Endodermal cell (in vitro differentiated cells): ENCODE results near the gene FAM83D. TPM values are rescaled to one million over a fixed set of nuclear protein-coding genes. Genes with fewer than 3 reads are reported as not detected.

ENCODE experiments used
- DNase-seq: peaks from one replicate; pipeline ENCODE4 v3.0.0-alpha.2; 2017
- H3K27ac ChIP-seq: 2 replicates; pipeline ENCODE4 v1.5.1; 2013; ENCODE audit warnings: mild to moderate bottlenecking, low read depth, low read length, moderate library complexity
- H3K27me3 ChIP-seq: 2 replicates; pipeline ENCODE4 v1.6.1; 2013; ENCODE audit warnings: mild to moderate bottlenecking, low read length, moderate library complexity; ENCODE audit not compliant: insufficient read depth, control insufficient read depth, poor library complexity, severe bottlenecking
- H3K36me3 ChIP-seq: 2 replicates; pipeline ENCODE4 v1.7.0; 2013; ENCODE audit warnings: mild to moderate bottlenecking, low read length, moderate library complexity; ENCODE audit not compliant: control insufficient read depth, insufficient read depth
- H3K4me1 ChIP-seq: one replicate; pipeline ENCODE4 v1.7.0; 2013; ENCODE audit warnings: low read length; ENCODE audit not compliant: control insufficient read depth, insufficient read depth
- H3K4me3 ChIP-seq: 2 replicates; pipeline ENCODE4 v1.5.1; 2013; ENCODE audit warnings: mild to moderate bottlenecking, low read length, moderate library complexity
- H3K9ac ChIP-seq: 2 replicates; pipeline ENCODE4 v1.6.1; 2013; ENCODE audit warnings: mild to moderate bottlenecking, low read length, moderate library complexity; ENCODE audit not compliant: poor library complexity, severe bottlenecking; ENCODE audit errors: extremely low read depth
- H3K9me3 ChIP-seq: 2 replicates; pipeline ENCODE4 v1.6.1; 2013; ENCODE audit warnings: mild to moderate bottlenecking, low read length, moderate library complexity; ENCODE audit not compliant: control insufficient read depth
- H3K27ac Mint-ChIP-seq: 2 replicates; pipeline ENCODE4 v1.8.0; 2020; ENCODE audit warnings: mixed read lengths
- H3K27me3 Mint-ChIP-seq: 2 replicates; pipeline ENCODE4 v1.8.0; 2021; ENCODE audit warnings: mild to moderate bottlenecking, mixed read lengths; ENCODE audit not compliant: insufficient read depth
- H3K36me3 Mint-ChIP-seq: 2 replicates; pipeline ENCODE4 v1.8.0; 2020; ENCODE audit warnings: low read depth, mixed read lengths
- H3K4me1 Mint-ChIP-seq: 2 replicates; pipeline ENCODE4 v1.8.0; 2020; ENCODE audit warnings: mixed read lengths
- H3K4me3 Mint-ChIP-seq: 2 replicates; pipeline ENCODE4 v1.8.0; 2020; ENCODE audit warnings: mild to moderate bottlenecking, moderate library complexity, mixed read lengths
- H3K9me3 Mint-ChIP-seq: 2 replicates; pipeline ENCODE4 v1.8.0; 2020; ENCODE audit warnings: mild to moderate bottlenecking, mixed read lengths
- WGBS, 2 experiments: methylation state at CpG; one replicate each; pipeline versions ENCODE4 v1.1.5 to v1.1.7; 2013; ENCODE audit warnings: missing lambda C conversion rate in 2 of 2, mixed read lengths in 1 of 2; ENCODE audit not compliant: insufficient coverage in 1 of 2, insufficient read length in 1 of 2; 5-methylcytosine and 5-hydroxymethylcytosine counted together
- total RNA-seq, 2 donors: library from RNA; stranded (reverse); fragmentation: NEBNext Ultra II Directional in 1 of 2; extraction: Animal tissue kit (Norgen Biotek cat#: 25700) in 1 of 2; gene quantifications; 2 replicates in 1 of 2; 3 replicates in 1 of 2; pipeline ENCODE4 v1.2.1, GENCODE V29; 2021
- TF ChIP-seq, protein P1 (sequence below): fragments of 200-600 bp; sonication (generic); conservative IDR thresholded peaks from 2 replicates; pipeline ENCODE4 v1.5.0; 2021; ENCODE audit warnings: antibody characterized with exemption, mild to moderate bottlenecking

Gene FAM83D
- total RNA-seq, 2 donors from 2014 or later, result 34.8 to 39.9 TPM

DNA sequence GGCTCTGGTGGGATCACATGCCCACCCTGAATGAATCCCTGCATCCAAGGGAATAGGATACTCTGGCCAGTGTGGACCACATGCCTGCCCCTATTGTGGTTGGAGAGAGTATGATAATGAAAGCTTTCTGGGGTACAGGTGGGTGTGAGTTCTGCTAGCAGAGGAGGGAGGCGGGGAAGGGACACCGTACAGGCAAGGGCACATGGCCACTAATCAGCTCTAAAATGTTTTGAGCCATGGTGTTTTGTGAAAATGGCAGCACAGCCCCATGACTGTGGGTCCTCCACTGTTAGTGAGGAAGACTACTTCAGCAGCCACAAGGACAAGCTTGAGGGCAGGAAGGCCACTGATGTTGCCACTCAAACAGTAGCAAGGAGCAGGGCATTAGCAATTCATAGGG lies 24.0 kb downstream of the FAM83D start:
- H3K27me3 Mint-ChIP-seq, result no peaks in the 10 kb centered on the region
- no peak for DNase-seq
- no peak overlapping the region for H3K4me3 ChIP-seq
- H3K27ac Mint-ChIP-seq, result peak overlapping the region; percentile 76
- H3K36me3 Mint-ChIP-seq, result peaks cover 79% of the 10 kb centered on the region
- H3K36me3 ChIP-seq, result peaks cover 81% of the 10 kb centered on the region
- no peaks in the 10 kb centered on the region for H3K4me1 ChIP-seq
- H3K9me3 ChIP-seq, result no peaks in the 10 kb centered on the region
- no peaks in the 10 kb centered on the region for H3K4me1 Mint-ChIP-seq
- H3K4me3 Mint-ChIP-seq, result no peak overlapping the region
- TF ChIP-seq, protein P1, sequence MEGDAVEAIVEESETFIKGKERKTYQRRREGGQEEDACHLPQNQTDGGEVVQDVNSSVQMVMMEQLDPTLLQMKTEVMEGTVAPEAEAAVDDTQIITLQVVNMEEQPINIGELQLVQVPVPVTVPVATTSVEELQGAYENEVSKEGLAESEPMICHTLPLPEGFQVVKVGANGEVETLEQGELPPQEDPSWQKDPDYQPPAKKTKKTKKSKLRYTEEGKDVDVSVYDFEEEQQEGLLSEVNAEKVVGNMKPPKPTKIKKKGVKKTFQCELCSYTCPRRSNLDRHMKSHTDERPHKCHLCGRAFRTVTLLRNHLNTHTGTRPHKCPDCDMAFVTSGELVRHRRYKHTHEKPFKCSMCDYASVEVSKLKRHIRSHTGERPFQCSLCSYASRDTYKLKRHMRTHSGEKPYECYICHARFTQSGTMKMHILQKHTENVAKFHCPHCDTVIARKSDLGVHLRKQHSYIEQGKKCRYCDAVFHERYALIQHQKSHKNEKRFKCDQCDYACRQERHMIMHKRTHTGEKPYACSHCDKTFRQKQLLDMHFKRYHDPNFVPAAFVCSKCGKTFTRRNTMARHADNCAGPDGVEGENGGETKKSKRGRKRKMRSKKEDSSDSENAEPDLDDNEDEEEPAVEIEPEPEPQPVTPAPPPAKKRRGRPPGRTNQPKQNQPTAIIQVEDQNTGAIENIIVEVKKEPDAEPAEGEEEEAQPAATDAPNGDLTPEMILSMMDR, result no peak
- no peaks in the 10 kb centered on the region for H3K9me3 Mint-ChIP-seq
- WGBS, 2 experiments, result 92 to 96% methylated on average over 2 of the region's 2 CpGs
- H3K27ac ChIP-seq, result no peak overlapping the region
- no peak overlapping the region for H3K9ac ChIP-seq
- H3K27me3 ChIP-seq, result no peaks in the 10 kb centered on the region

DNA sequence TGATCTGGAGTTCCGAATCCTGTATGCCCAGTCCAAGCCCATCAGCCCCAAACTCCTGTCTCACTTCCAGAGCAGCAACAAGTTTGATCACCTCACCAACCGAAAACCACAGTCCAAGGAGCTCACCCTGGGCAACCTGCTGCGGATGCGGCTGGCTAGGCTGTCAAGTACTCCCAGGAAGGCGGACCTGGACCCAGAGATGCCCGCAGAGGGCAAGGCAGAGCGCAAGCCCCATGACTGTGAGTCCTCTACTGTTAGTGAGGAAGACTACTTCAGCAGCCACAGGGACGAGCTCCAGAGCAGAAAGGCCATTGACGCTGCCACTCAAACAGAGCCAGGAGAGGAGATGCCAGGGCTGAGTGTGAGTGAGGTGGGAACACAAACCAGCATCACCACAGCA lies 25.4 kb downstream of the FAM83D start:
- Mint-ChIP-seq H3K4me3 (no peak overlapping the region), H3K9me3 (no peaks in the 10 kb centered on the region), H3K27ac (no peak overlapping the region), H3K4me1 (no peaks in the 10 kb centered on the region), H3K36me3 (peaks cover 76% of the 10 kb centered on the region), H3K27me3 (no peaks in the 10 kb centered on the region)
- no peak for DNase-seq
- H3K36me3 ChIP-seq, result peaks cover 75% of the 10 kb centered on the region
- no peak overlapping the region for H3K9ac ChIP-seq
- TF ChIP-seq, protein P1, result no peak
- H3K27ac ChIP-seq, result no peak overlapping the region
- H3K4me3 ChIP-seq, result no peak overlapping the region
- H3K9me3 ChIP-seq, result no peaks in the 10 kb centered on the region
- 93 to 97% methylated on average over 4 to 9 of the region's 9 CpGs for WGBS, 2 experiments
- H3K27me3 ChIP-seq, result no peaks in the 10 kb centered on the region
- no peaks in the 10 kb centered on the region for H3K4me1 ChIP-seq

DNA sequence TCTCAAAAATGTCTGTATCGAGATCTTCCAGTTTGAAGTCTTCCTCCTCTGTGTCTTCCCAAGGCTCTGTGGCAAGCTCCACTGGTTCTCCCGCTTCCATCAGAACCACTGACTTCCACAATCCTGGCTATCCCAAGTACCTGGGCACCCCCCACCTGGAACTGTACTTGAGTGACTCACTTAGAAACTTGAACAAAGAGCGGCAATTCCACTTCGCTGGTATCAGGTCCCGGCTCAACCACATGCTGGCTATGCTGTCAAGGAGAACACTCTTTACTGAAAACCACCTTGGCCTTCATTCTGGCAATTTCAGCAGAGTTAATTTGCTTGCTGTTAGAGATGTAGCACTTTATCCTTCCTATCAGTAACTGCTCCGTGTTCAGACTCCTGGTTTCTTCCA lies 25.9 kb downstream of the FAM83D start:
- Mint-ChIP-seq H3K4me1 (no peaks in the 10 kb centered on the region), H3K27ac (no peak overlapping the region), H3K27me3 (no peaks in the 10 kb centered on the region), H3K9me3 (no peaks in the 10 kb centered on the region), H3K36me3 (peaks cover 71% of the 10 kb centered on the region), H3K4me3 (no peak overlapping the region)
- no peaks in the 10 kb centered on the region for H3K4me1 ChIP-seq
- DNase-seq, result no peak
- peaks cover 70% of the 10 kb centered on the region for H3K36me3 ChIP-seq
- TF ChIP-seq, protein P1, result no peak
- no peak overlapping the region for H3K27ac ChIP-seq
- WGBS, 2 experiments, result 89 to 96% methylated on average over 4 to 6 of the region's 6 CpGs
- H3K4me3 ChIP-seq, result no peak overlapping the region
- H3K27me3 ChIP-seq, result no peaks in the 10 kb centered on the region
- no peaks in the 10 kb centered on the region for H3K9me3 ChIP-seq
- no peak overlapping the region for H3K9ac ChIP-seq
